SK-N-MC (cell line): ENCODE measurements around the gene ZNF384.

Experiments used
- EZH2 ChIP-seq: fragments of 200-600 bp; sonication (generic); IDR thresholded peaks from one replicate; pipeline ENCODE4 v1.6.1; 2017; ENCODE audit warnings: antibody characterized with exemption
- POLR2AphosphoS5 ChIP-seq: IDR thresholded peaks from 2 replicates; pipeline ENCODE4 v1.6.1; 2012; ENCODE audit warnings: mild to moderate bottlenecking, low read depth, low read length, borderline replicate concordance

DNA sequence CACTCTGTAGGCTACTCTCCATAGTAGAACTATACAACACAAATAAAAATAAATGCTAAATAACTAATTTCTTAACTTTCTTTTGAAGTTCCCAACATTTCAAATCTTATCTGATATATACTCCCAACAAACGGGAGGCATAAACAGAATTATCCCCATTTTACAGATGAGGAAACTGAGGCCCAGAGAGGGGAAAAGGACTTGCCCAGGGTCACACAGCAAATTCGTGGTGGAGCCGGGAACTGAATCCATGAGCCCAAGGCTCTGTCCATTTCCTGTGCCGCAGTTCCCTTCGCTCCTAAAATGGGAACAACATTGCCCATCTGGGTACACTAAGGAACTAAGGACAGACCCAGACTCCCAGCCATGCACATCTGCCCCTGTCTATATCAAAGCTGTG lies 12.2 kb downstream of the ZNF384 start:
- no peak for TF ChIP-seq EZH2
- no peak for TF ChIP-seq POLR2AphosphoS5
